Measurements from ENCODE around the gene LRRC7.

The LRRC7 gene

GRCh38 chr1:69567652-69568420 is at the start of gene LRRC7:
LRRC7 (plus strand) TSS chr1:69567922; CDS start chr1:69568640, 718 bp downstream.
- no peak for DNase-seq (ENCODE audit: low read depth in 2 of 2)

- DNase-seq (ENCODE audit: low read depth in 2 of 2): no peak
Observed at GRCh38 chr1:69519006-69519405, 48.7 kb upstream of the LRRC7 start.

GRCh38 chr1:69520326-69520725 is 47.4 kb upstream of the LRRC7 start:
- no peak for DNase-seq (ENCODE audit: low read depth in 2 of 2)

GRCh38 chr1:69523032-69523431 is 44.7 kb upstream of the LRRC7 start:
- no peak for DNase-seq (ENCODE audit: low read depth in 2 of 2)

- no peak for DNase-seq (ENCODE audit: low read depth in 2 of 2)
Observed at GRCh38 chr1:69523461-69523860, 44.3 kb upstream of the LRRC7 start.

GRCh38 chr1:69524015-69524414 is 43.7 kb upstream of the LRRC7 start:
- no peak for DNase-seq (ENCODE audit: low read depth in 2 of 2)

GRCh38 chr1:69527273-69527672 is 40.4 kb upstream of the LRRC7 start:
- DNase-seq (ENCODE audit: low read depth in 2 of 2): no peak

- DNase-seq (ENCODE audit: low read depth in 2 of 2): no peak
Observed at GRCh38 chr1:69528376-69528775, 39.3 kb upstream of the LRRC7 start.

GRCh38 chr1:69533343-69533742 is 34.4 kb upstream of the LRRC7 start:
- no peak for DNase-seq (ENCODE audit: low read depth in 2 of 2)

- DNase-seq (ENCODE audit: low read depth in 2 of 2): no peak
Observed at GRCh38 chr1:69534829-69535228, 32.9 kb upstream of the LRRC7 start.

- DNase-seq (ENCODE audit: low read depth in 2 of 2): no peak
Observed at GRCh38 chr1:69535490-69535889, 32.2 kb upstream of the LRRC7 start.

GRCh38 chr1:69540052-69540451 is 27.7 kb upstream of the LRRC7 start:
- no peak for DNase-seq (ENCODE audit: low read depth in 2 of 2)

GRCh38 chr1:69551476-69552324 is 16.0 kb upstream of the LRRC7 start:
- DNase-seq (ENCODE audit: low read depth in 2 of 2): no peak

GRCh38 chr1:69553726-69554125 is 14.0 kb upstream of the LRRC7 start:
- no peak for DNase-seq (ENCODE audit: low read depth in 2 of 2)

GRCh38 chr1:69568421-69569174 is 876 bp downstream of the LRRC7 start:
- no peak for DNase-seq (ENCODE audit: low read depth in 2 of 2)

GRCh38 chr1:69569175-69569541 is 1.4 kb downstream of the LRRC7 start:
- DNase-seq (ENCODE audit: low read depth in 2 of 2): no peak

GRCh38 chr1:69569576-69570328 is 2.0 kb downstream of the LRRC7 start:
- DNase-seq (ENCODE audit: low read depth in 2 of 2): no peak

- no peak for DNase-seq (ENCODE audit: low read depth in 2 of 2)
Observed at GRCh38 chr1:69570356-69570755, 2.6 kb downstream of the LRRC7 start.

GRCh38 chr1:69572921-69573320 is 5.2 kb downstream of the LRRC7 start:
- no peak for DNase-seq (ENCODE audit: low read depth in 2 of 2)

- DNase-seq (ENCODE audit: low read depth in 2 of 2): no peak
Observed at GRCh38 chr1:69573911-69574310, 6.2 kb downstream of the LRRC7 start.

- no peak for DNase-seq (ENCODE audit: low read depth in 2 of 2)
Observed at GRCh38 chr1:69585666-69586065, 17.9 kb downstream of the LRRC7 start.

- no peak for DNase-seq (ENCODE audit: low read depth in 2 of 2)
Observed at GRCh38 chr1:69587391-69587790, 19.7 kb downstream of the LRRC7 start.

Data from stimulated activated CD4-positive, alpha-beta T cell treated with anti-CD3 and anti-CD28 coated beads, Interleukin-4, amount 100 ng/mL, for 48 hours (primary cell).